Hematopoietic multipotent progenitor cell treated with erythropoietin and hydrocortisone succinate and interleukin-3 and kit ligand, for 15 days (in vitro differentiated cells): ENCODE results near the gene PTPRT.

ENCODE experiments used
- DNase-seq: peaks from one replicate; pipeline ENCODE4 v3.0.0-alpha.2; 2015; ENCODE audit warnings: low spot score

Gene PTPRT

DNA sequence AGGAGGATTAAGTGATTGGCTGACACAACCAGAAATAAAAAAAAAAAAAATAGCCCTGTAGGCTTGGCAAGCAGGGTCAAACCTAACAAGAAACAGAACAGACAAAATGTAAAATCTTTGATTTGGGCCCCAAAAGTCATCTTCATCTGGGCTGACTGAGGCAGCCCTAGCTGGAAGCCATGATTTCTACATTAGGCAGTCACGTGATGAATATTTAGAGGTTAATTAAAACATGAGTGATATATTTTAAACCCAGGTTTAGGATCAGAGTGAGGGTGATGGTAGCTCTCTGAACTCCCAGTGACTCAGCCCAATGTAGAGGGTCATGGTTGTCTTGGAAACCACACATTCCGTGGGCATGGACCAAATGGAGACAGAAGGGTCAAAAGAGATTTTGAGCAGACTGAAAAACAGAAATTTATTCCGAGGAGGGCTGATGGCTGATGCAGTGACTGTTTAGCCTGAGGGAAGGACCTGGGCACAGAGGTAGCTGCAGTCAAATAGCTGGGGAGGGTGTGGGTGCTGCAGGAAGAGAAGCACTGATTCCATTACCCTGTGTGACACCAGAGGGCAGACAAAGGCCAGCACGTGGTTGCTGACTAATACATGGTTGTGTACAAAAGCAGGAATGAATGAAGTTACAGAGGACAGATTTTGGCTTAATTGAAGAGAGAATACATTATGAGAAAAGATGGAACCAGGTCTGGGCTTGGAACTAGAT, 998.4 kb downstream of the PTPRT start:
- no peak for DNase-seq

DNA sequence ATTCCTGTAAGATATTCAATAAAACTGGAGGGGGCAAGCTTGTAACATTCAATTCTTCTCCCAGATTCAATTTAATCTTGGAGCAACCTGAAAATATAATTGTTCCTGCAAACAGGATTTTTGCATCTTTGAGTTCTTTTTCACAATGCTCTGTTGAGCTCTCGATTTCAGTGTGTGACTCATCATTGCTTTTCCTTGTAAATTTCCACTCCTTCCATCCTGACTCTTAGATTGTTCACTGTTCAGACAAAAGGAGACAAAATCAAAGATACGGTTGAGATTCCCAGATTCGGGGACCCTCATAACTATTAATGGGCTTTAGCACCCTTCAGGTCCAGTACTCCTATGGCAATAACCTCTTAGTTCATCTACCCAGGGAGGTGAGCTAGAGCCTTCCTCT, 999.6 kb downstream of the PTPRT start:
- no peak for DNase-seq

DNA sequence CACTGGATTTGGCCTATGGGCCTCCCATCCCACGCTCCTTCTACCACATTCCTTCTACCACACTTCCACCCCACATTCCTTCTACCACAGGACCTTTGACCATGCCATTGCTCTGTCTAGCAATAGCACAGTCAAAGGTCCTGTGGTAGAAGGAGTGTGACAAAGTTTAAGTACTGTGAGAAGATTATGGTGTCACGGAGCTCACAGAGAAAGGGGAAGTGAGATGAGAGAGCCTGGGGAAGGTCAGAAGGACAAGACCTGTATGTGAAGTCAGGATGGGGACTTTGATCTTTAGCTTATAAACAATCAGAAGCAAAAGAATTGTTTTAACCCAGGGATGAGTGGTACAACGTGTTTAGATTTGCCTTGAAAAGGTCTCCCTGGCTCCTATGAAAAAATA, 1003.4 kb downstream of the PTPRT start:
- DNase-seq, result no peak

DNA sequence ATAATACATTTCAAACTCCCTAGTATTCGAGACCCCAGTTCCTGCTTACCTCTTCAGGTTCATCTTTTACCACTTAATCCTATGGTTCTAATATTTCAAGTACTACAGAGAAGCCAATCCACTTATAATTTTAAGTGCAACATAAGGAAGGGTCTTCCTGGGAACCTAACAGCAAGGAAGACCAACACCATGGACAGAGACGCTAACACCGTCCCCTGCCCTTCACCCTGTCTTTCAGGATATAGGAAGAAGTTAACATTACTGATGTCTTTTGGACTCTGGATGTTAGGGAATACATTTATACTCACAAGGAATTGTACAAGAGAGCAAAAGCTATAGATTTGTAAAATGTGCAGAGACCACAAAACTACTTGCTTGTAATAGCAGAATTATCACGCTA, 1006.6 kb downstream of the PTPRT start:
- no peak for DNase-seq

DNA sequence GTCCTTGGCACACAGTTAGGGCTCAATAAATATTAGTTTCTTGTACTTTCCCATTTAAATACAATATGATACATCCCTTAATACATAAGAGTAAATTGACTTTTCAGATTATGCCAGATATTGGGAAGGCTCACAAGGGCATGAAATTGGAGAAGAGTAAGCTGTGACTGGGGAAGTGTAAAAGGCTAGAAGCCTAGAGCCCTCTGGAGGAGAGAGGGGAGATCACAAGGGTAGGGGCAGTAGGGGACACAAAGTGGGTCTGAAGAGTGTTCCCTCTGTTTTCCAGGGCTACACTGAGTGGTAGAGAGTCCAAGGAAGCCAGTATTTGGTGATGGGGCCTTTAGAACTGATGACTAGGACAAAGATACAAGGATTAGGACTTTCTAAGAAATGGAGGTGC, 1008.6 kb downstream of the PTPRT start:
- DNase-seq, result no peak

DNA sequence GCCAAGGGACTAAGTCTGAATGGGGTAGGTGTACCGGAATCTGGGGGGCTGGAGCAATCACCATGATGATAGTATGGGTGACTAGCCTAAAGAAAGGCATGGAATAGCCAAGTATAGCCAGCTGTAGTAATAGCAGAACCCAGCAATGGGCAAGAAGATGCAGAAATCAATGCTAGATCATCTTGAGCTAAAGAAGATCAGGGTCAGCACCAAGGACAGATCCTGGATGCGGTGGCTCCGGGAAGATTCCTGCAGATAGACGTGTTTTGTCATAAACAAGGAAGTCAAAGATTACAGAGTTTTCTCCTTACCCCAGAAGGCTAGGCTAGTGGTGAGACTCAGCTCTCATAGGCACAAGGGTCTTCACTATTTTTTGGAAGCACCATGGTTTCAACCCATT, 1009.9 kb downstream of the PTPRT start:
- no peak for DNase-seq

DNA sequence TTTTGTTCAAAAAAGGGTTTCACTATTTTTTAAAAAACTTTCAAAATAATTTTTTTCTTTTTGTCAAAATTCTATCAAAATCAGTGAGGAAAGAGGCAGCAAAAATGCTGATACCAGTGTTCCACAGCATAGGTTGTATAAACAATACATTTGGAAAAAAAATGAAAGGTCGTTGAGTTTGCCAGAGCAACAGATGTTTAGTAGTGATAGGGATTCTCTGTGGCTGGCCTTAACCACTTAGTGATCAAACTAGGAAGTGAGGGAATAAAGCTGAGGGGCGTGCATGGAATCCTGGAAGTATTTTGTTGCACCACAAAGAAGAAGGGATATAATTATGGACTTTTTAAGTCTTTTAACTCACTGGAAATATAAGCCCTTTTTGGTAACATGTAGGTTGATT, 1016.3 kb downstream of the PTPRT start:
- no peak for DNase-seq

DNA sequence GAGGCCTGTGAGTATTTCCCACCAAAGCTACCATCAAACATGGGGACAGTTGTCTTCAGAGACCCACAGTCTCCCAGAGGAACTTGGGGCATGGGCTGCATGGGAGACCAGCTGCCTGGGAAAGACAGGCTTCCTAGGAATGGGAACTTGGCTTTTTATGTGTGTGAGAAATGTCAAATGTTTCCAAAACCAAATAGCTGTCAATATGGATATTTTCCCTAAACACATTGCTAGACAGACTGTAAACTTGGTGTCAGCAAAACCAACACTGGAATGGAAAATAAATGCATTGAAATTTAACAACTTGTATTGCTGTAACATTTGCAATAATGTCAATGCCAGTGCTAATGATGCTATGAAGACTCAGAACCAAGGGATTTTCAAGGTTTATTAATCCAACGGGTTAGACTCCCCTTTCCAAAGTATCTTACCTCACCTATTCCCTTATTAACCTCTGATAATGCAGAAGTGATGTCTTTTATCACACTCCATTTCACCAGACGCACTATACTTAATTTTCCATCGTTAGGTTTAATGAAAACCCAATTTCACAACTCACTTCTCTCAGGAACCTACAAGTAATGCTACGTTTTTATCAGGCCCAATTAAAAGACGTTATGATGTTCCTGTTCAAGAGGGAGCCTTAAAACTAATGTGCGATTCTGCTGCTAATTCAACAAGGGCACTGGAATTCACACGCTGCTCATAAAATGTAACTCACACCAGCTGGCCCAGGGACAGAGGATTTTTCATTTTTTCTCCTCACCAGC, 1025.4 kb downstream of the PTPRT start:
- DNase-seq, result no peak

DNA sequence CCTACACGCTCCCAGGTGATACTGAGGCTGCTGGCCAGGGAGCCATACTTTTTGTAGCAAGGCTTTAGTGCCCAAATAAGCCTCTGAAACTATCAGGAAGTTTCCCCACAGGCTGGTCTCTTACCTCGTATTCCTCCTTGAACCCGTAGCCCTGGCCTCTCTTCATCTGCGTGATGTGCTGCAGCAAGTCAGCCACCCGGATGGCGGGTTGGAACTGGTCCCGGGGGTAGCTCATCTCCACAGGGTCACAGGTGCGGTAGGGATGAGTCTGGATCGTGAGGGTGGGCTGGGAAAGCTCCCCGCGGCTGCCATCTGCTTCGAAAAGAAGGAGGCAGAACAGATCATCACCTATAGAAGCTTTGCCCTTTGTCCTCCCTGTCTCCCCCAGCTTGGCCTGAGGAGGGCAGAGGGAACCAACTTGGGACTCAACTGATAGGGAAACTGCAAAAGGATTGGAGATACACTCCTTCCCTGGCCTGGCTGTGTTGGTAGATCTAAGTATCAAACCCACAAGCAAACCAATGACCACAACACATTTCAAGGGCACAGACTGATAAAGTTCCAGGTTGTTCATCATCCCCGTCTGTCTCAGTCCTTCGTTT, 1028.4 kb downstream of the PTPRT start:
- DNase-seq, result no peak

DNA sequence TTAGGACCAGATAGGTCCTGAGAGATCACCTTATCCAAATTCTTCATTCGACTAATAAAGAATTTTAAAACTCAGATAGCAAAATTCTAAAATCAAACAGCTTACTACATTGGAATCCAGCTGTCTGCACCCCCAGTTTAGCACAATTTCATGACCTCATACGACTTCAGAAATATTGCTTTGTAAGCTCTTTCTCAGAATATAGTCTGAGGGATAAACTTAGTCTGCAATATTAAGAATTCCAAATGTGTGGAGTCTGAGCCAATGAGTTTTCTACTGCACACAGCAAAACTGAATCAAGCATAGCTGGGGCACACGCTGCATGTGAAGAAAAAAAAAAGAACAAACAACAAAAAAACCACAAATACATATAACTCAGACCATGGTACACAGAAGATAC, 1029.9 kb downstream of the PTPRT start:
- no peak for DNase-seq

DNA sequence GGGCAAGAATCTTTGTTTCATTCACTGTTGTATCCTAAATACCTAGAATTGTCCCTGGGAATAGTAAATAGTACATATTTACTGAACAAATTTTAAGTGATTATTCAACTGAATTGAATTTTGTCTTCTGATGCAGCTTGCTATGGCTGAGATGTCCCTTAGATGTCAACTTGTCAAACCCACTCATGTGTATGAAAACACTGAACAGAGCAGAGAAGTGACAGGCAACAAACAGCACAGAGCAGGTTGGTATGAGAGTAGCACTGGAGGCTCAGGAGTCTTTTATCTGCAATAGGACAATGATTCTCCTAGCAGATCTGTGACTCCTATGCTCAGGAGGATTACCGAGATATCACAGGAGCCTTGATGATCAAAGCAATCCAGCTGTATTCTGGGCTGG, 1031.4 kb downstream of the PTPRT start:
- no peak for DNase-seq

DNA sequence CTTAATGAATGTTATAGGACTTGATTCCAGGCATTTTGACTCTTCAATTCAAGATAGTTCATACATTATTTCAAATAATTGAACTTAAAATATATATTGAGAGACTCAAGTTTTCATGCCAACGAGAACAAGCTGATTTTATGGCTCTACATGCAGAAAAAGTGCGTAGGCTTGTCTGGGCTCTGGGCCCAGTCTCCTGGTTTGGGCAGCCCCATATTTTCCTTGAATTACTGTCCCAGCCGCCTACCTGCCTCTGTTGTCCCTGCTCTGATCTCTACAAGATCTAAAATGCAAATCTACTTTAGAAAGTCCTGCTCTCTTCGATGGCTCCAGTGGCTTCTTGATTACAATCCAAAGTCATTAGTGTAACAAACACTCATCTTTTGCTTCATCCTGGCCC, 1034.1 kb downstream of the PTPRT start:
- DNase-seq, result no peak

DNA sequence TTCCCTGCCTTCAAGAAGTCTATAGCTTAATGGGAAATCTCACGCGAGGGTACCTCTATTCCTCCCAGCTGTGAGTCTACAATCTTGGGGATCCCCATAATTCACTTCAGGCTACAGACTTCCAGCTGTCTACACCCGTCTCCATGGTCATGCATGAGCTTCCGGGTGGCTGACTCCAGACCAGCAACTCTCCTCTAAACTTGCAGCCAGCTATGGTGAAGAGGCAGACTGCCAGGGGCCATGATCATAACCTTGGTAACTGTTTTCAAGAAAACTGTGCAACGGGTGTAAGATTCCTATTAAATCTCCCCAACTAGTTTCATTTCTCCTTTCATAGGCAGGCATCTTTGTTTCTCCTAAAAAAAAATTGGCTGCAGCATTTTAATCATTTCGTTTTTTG, 1037.1 kb downstream of the PTPRT start:
- no peak for DNase-seq

DNA sequence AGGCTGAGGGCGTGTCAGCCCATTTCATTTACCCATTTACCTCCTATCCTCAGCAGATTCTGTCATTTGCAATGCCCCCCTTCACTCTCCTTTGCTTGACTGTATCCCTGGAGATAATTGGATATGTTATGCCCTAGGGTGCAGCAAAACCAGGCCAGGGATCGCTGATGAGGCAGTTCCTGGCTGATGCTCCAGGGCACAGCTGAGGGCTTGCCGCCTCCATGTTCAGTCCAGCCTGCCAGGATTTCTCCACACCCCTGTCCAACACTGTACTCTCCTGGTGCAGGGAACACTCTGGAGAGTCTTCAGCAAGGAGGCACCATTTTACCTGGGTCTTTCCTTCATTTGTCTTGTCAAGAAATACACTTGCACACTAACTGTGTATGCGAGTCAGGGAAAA, 1039.5 kb downstream of the PTPRT start:
- no peak for DNase-seq

DNA sequence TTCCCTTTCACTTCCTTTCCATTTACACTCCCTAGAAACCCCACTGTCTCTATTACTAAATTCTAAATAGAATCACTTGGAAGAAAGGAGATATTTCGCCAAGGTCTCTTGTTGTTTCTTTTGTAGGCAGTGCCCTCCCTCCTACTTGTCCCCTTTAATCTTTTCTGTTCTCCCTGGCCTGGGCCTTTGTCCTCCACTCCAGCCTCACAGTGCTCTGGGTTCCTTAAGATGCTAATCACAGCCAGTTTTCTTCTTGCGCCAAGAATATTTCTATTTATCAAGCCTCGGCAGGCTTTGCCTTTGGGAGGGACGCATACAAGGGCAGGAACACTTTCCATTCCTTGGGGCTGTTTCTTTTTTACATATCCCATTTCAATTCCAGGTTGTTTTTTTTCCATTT, 1051.0 kb downstream of the PTPRT start:
- DNase-seq, result no peak

DNA sequence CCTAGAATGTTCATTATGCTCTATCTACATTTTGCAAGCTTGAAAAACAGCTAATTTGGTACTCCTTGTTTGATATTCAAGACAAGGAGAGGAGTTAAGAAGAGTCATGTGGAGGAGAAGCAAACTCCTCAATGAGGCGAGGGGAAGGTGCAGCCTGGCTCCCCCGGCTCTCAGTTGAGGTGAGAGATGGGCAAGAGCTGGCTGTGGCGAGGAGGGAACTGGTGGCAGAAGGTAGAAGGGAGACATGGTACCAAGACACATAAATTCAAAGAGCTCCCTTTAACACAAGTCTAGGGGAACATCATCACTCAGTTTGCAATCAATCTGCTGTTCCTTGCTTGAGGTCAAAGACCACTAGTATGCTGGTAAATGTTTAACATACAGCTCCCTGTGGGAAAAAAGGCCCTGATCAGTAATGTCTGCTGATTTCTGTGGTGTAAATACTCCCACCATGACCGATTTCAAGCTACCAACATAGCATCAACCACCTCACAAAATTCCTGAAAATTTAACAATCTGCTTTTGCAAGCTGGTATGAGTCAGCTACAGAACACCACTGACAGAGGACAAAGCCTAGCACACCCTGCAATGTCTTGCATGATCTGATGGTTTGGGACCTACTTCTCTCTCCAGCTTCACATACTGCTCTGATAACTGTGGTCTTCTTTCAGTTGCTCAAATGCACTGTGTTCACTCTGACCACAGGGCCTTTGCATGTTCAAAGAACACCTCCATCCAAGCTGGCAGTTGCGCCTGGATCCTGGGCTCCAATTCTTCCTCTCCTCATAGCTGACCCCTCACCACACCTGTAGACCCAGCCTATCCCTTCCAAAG, 1055.2 kb downstream of the PTPRT start:
- no peak for DNase-seq

DNA sequence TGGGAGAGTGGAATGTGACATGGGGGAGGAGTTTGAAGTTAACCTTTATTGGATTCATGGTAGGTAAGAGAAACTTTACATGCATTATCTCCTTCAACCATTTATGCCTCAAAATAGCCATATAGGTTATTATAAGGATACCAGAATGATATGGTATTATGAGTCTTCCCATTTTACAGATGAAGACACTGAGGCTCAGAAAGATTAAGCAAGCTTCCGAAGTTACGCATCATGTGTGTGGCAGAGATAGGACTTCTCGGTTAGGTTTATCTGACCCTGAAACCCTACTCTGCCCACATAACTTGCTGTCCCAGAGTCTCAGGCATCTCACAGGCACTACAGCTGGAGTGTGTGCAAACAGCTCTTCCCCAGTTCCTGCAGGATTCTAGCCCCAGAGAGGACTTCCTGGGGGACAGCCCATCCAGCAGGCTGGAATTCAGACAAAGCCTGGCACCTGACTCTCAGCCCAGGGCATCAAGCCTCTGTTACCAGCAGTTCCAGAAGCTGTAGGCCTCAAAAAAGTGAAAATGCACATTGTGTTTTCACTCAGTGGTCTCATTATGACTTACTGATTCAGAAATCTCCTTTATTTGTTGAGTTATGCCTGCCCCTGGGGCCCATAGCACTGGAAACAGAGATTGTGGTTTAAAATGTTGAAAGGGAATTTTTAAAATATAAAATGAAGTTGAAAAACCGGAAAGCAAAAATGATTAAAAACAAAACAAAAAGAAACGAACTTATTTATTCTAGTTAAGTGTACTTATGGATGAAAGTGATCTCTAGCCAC, 1058.7 kb downstream of the PTPRT start:
- DNase-seq, result no peak

DNA sequence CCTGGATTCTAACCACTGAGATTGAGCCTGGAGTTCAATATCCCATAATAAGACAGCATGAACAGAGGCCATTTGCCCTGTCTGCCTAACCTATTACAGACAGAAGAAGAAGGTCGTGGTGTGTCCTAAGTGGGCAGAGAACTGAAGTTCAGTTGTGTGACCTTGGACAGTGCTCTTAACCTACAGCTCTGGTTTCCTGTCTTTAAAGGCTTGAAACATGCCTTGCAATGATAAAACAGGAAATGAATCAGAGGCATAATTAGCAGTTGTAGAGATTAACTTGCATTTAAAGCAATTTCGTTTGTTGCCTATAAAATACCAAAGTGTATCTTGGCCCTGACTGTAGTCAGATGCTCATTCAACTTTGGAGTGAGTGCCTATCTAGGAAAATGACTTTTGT, 1064.3 kb downstream of the PTPRT start:
- DNase-seq, result no peak

DNA sequence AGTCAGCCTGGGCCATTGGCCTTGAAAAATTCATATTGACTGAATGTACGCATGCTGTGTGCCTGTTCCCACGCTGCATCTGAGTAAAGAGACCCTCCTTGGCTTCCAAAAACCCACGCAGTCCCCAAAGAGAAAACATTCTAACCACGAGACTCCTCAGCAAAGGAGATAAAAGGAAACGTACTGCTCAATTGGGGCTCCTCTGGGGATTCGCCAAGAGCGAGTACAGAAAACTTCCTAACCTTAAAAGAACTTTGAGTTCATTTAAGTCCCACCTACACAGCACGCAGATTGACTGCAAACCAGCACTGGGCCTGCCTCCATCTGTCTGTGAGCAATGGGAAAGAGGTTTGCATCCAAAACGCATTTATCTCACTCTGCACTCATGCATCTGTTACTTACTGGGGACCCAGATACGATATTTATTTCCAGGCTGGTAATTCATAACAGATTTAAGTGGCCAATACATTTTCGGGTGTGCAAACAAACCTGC, 1065.7 kb downstream of the PTPRT start:
- no peak for DNase-seq

DNA sequence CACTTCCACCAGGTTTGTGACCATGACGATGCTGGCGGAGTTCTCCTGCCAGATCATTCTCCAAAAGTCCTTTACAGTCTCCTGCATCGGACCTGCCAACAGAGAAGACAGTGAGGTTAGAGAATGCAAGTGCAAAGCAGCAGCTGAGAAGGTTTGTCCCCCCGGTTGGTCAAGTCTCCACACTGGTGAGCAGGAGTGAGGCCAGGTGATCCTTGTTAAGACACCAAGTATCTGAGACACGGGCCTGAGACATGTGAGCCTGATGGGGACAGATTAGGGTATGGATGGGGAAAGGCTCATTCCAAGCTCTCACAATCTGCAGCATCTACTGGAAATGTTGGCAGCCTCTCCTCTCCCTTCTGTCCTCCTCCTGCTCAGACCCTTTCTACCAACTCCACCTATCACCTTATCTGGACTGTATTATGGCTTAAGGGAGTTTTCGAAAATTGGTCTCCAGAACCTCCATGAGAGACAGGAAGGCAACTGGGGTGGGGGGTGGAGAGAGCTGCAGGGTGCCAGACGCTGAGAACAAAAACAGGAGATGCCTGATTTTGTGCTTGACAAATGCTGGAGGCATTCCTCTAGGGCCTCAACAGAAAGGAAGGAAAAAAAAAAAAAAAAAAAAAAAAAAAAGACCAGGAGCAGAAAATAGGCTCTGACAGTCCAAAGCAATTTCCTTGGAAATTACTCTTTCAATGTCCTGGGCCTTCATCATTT, 1071.1 kb downstream of the PTPRT start:
- DNase-seq, result no peak

DNA sequence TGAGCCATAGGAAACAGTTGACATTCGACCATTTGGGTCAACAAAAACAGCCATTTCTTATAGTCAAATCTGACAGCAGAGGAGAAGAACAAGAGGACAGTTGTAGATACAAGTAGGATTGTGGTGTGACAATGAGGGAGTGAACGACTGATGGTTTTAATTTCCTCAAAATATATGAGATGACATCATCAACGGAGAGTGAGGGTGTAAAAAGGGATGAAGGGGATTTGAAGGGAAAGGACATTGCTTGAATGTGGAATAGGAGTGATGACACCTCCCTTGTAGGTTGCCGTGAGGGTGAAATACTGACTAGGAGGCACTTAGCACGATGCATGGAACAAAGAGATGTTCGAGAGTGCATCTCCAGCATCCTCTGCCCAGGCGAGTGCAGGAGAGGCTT, 1071.7 kb downstream of the PTPRT start:
- no peak for DNase-seq
